ENCODE results near the gene BACH2.

DNA sequence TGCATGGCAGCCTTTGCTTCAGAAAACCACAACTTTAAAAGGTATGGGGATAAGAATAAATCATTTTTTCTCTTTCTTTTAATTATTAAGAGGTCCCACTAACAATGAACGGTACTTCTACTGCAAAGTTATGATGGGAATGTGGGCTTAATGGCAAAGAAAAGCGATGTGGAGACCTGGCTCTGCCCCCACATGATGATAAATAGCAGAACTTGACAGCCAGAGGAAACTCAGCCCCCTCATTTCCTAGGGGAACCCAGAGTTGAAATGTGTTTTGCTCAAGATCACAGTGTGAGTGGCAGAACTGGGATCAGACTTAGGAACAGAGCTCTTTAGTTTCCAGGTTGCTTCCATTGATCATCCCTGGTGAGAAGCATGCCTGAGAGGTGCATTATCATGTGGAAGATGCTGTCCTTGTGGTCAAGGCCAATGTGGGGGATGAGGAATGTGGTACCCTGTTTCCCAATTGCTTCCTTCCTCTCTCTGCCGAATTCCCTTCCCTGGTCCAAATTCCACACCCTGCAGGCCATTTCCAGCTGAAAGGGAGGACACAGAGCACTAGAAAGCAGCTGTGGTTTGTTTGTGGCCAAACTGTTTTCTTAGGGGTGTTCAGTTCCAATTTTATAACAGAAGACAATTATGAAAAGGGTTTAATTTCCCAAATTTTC lies 66.0 kb downstream of the BACH2 start:
- TF ChIP-seq, protein P1, sequence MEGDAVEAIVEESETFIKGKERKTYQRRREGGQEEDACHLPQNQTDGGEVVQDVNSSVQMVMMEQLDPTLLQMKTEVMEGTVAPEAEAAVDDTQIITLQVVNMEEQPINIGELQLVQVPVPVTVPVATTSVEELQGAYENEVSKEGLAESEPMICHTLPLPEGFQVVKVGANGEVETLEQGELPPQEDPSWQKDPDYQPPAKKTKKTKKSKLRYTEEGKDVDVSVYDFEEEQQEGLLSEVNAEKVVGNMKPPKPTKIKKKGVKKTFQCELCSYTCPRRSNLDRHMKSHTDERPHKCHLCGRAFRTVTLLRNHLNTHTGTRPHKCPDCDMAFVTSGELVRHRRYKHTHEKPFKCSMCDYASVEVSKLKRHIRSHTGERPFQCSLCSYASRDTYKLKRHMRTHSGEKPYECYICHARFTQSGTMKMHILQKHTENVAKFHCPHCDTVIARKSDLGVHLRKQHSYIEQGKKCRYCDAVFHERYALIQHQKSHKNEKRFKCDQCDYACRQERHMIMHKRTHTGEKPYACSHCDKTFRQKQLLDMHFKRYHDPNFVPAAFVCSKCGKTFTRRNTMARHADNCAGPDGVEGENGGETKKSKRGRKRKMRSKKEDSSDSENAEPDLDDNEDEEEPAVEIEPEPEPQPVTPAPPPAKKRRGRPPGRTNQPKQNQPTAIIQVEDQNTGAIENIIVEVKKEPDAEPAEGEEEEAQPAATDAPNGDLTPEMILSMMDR (conservative IDR thresholded peaks at IDR 0.05): no peak
- TF ChIP-seq ZFX (IDR thresholded peaks at IDR 0.05): no peak

Data from C4-2B (cell line).